ENCODE measurements around the gene WBP11.
"Not testable (repeated sequence)": the region's sequence is repeated elsewhere in the genome, so short reads cannot be mapped to it uniquely, and the experiment has no call there.

WBP11 gene

GRCh38 chr12:14770496-14771461 is 32.5 kb downstream of the WBP11 start:
- peak; percentile 82 for DNase-seq

DNA sequence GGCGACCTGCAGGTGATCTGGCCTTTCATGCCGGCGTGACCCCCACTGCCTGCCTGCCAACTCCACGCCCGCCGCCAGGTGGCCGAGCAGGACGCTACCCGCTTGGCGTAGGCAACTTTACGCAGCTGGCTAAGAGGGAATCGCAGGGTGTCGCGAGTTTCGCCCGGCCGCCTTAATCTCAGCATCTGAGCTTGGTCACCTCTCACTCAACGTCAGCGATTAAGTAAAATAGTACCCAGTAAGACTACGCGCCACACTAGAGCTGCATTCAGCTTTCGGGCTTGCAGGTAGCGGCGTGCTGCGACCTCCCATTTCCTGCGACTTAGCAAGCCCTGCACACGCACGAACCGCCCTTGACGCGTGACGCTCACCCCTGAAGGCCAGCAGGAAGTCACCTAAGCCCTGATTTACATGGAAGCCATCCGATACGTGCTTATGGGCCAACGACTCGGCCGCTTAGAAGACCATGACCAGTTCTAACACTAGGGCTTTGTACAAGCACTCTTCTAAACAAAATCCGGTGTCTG is 33.2 kb downstream of the WBP11 start:
- DNase-seq, result peak; percentile 92

- no peak for DNase-seq
These were observed 33.8 kb downstream of the WBP11 start for GRCh38 chr12:14769466-14769968.

GRCh38 chr12:14768823-14769405 is 34.4 kb downstream of the WBP11 start:
- no peak for DNase-seq

- DNase-seq, result no peak
These were observed 35.7 kb downstream of the WBP11 start for GRCh38 chr12:14767617-14768016.

DNA sequence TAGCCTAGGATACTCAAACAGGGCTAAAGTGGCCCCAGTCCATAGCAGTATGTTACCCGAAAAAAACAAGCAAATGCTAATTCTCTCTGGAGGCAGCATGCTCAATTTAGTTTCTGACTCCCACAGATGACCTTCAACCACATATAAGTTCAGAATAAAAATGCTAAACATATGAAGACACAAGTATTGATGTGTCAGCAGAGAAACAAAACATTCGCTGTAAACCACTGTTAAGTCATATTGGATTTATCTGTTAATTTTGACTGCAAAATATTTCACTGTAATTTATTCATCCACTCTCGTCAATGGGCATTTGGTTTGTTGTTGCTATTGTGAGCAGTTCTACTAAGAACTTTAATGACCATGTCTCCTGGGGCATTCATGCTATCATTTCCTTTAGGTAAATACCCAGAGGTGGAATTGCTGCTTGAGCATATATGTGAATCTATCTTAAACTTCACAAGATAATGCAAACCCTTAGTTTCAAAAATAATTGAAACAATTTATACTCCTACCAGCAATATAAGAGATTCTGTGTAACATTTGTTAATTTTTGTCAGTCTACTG is 36.5 kb downstream of the WBP11 start:
- no peak for DNase-seq

DNA sequence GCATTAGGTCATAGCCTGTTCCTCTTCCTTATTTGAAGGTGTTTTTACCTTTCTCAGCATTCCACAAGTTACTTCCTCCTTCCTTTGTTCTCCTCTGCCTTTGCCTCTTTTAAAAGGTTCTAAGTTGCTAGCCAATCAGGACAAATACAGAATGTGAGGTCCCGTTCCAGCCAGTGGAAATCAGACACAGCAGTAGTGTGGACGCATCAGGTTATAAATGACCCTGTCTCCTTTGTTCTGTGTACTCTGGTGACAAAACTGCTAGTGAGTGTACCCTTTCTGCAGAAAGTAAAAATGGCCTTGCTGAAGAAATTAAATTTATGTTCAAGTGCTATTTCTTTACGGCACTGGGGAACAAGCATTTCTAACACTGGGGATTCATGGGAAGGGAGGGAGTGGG is 37.3 kb downstream of the WBP11 start:
- DNase-seq, result not testable (repeated sequence)

DNA sequence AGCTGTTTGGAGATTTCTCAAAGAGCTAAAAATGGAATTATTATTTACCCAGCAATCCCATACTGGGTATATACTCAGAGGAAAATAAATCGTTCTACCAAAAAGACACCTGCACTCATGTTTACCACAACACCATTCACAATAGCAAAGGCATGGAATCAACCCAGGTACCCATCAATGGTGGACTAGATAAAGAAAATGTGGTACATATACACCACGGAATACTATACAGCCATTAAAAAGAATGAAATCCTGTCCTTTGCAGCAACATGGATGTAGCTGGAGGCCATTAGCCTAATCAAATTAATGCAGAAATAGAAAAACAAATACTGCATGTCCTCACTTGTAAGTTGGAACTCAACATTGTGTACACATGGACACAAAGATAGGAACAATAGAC is 37.9 kb downstream of the WBP11 start:
- DNase-seq, result no peak

- DNase-seq, result not testable (repeated sequence)
These were observed 43.5 kb downstream of the WBP11 start for GRCh38 chr12:14759711-14760280.

DNA sequence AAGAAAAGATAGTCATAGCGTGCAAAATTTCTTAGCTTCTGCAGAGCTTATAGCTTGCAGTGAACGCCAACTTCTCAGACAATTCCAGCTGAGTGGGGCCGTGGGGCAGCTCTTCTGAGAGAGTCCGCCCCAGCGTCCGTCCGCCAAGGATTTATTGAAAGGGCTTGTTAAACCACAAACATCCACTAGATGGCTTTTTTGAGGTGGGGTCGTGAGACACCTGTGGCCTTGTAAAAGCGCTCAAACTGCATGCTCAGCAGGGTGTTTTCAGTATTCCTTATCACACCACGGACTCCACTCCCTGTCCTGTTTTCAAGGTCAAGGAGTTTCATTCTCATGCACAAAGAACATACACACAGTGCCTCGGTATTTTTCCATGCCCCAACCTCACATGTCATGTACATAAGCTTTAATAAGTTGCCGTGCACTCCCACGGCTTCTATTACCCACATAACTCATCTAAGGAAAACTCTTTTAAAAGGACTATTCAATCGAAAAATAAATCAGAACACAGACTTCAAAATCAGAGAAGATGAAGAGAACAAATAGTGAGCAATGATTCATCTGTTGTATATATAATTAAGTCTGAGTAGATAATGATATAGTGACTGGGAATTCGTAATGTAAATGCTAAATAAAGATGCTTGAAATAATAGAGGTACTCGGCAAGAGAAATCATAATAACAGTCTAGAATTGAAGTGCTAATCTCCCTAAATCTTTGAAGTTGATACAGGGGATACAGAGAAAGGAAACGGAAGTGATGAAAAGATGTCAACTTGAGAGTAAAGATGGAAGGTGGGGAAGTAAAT is 46.7 kb downstream of the WBP11 start:
- DNase-seq, result no peak

GRCh38 chr12:14751986-14752385 is 51.3 kb downstream of the WBP11 start:
- DNase-seq, result no peak

DNA sequence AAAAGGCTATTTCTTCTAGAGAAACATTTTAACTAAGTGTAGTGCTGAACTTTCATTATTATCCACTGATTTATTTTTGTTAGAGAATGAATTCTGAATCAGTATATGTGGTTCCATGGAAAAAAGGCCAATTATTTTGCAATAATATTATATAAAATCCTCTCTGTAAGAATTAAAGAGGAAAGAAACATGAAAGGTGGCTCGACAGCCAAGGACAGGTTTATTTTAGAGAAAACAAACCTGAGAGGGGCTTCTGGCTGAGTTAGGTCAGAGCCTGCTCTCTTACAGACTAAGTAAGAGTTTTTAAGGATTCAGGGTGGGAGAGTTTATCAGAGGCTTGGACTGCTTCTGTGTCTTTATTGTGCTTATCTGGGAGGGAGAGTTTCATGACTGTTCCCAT is 60.2 kb downstream of the WBP11 start:
- no peak for DNase-seq

GRCh38 chr12:14741942-14742341 is 61.3 kb downstream of the WBP11 start:
- no peak for DNase-seq

DNA sequence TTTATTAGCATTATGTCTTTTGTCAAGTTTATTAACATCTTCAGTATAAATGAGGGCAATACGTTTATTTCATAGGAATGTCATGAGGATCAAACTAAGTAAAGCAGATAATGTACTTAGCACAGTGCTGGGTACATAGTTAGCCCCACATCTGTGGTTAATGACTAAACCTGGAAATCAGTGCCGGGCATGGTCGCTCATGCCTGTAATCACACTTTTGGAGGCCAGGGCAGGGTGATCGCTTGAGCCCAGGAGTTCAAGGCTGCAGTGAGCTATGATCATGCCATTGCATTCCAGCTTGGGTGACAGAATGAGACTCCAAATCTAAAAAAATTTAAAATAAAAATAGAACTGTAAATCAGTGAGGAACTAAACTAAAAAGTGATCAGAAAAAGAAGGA is 62.1 kb downstream of the WBP11 start:
- DNase-seq, result no peak

DNA sequence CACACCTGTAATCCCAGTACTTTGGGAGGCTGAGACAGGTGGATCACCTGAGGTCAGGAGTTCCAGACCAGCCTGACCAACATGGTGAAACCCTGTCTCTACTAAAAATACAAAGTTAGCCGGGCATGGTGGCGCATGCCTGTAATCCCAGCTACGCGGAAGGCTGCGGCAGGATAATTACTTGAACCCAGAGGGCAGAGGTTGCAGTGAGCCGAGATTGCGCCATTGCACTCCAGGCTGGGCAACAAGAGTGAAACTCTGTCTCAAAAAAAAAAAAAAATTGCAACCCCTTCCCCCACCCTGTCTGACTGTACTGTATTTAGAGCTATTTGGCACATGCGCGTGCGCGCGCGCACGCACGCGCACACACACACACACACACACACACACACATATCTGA is 66.8 kb downstream of the WBP11 start:
- not testable (repeated sequence) for DNase-seq

All from NCI-H1105 treated with DMSO at 0.1 percent for 48 hours (cell line).